PC-9 (cell line): Measurements from ENCODE around the gene ZSCAN21.
"Not testable (repeated sequence)": the region's sequence is repeated elsewhere in the genome, so short reads cannot be mapped to it uniquely, and the experiment has no call there.

ENCODE experiments used
- EZH2 ChIP-seq: fragments of 200-600 bp; sonication (generic); IDR thresholded peaks from 2 replicates; pipeline ENCODE4 v1.8.0; 2017; ENCODE audit warnings: antibody characterized with exemption, low read depth
- TF ChIP-seq, protein P1 (sequence below): fragments of 200-600 bp; sonication (generic); conservative IDR thresholded peaks from 2 replicates; pipeline ENCODE4 v1.6.1; 2017; ENCODE audit warnings: mixed run types, antibody characterized with exemption, mild to moderate bottlenecking, moderate library complexity

DNA sequence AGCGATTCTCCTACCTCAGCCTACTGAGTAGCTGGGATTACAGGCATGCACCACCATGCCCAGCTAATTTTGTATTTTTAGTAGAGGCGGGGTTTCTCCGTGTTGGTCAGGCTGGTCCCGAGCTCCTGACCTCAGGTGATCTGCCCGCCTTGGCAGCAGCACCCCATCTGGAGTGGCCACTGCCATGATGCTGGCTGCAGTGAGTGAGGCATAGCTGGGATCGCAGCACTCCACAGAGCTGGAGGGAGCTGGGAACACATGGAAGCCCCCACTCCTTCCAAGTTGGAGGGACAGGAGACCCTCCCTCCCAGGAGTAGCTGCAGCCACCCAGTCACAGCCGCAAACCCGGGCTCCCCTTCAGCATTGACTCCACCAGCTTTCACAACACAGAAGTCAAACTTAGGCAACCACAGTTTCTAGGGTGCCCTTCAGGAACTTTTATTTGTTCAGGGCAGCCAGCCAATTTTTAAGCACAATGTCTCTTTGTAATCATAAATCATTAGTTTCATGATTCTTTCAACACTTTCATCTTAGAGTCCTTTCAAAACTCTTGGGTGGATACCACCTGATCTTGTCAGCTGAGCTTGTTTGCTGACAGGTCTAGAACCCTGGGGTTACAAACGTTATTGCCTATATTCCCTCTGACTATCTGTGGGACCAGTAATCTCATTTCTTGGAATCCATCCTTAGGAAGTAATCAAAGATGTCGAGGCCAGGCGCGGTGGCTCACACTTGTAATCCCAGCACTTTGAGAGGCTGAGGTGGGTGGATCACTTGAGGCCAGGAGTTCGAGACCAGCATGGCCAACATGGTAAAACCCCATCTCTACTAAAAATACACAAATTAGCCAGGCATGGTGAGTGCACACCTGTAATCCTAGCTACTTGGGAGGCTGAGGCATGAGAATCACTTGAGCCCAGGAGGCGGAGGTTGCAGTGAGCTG is 36.9 kb upstream of the ZSCAN21 start:
- TF ChIP-seq, protein P1, sequence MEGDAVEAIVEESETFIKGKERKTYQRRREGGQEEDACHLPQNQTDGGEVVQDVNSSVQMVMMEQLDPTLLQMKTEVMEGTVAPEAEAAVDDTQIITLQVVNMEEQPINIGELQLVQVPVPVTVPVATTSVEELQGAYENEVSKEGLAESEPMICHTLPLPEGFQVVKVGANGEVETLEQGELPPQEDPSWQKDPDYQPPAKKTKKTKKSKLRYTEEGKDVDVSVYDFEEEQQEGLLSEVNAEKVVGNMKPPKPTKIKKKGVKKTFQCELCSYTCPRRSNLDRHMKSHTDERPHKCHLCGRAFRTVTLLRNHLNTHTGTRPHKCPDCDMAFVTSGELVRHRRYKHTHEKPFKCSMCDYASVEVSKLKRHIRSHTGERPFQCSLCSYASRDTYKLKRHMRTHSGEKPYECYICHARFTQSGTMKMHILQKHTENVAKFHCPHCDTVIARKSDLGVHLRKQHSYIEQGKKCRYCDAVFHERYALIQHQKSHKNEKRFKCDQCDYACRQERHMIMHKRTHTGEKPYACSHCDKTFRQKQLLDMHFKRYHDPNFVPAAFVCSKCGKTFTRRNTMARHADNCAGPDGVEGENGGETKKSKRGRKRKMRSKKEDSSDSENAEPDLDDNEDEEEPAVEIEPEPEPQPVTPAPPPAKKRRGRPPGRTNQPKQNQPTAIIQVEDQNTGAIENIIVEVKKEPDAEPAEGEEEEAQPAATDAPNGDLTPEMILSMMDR, result not testable (repeated sequence)
- not testable (repeated sequence) for TF ChIP-seq EZH2
